ENCODE results near the gene NOS1AP.

The NOS1AP gene

DNA sequence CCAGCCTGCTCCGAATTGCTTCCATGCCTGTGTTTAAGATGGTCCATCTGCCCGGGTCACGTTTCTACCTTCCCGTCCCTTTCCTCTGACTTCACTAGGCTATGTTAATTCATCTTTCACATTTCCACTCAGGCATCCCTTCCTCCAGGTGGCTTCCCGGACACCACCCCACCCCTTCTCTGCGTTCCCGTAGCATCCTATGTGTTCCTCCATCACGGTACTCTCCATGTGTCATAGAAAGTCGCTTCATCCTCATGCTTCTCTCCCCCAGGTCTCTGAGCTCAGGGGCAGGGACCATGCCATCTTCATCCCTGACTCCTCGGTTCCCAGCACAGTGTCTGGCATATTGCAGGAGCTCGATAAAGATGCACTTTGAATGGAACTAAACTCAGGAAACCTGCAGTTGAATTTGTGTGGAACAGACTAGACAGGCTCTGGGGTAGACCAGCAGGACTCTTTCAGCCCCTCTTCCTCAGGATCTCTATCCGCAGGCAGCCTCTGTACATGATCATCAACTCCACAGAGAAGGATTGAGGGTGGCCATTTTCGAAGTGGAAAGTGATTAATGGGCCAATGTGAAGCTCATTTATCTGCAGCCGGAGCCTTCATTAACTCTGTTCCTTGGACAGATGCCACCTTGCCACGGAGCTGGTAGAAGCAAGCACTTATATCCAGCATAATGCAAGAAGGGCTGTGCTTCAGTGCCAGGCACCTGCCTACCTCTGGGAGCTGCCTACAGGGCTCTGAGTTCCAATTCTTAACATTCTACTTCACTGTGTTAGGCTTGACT is 321.1 kb downstream of the NOS1AP start:
- Histone ChIP-seq H3K4me1 (ENCODE audit: control insufficient read depth, insufficient read depth, low read length) (no peaks in the 10 kb centered on the region), H3K9me3 (ENCODE audit: control insufficient read depth, insufficient read depth, low read length) (no peaks in the 10 kb centered on the region), H3K36me3 (ENCODE audit: control insufficient read depth, insufficient read depth, low read length) (no peaks in the 10 kb centered on the region), H3K4me3 (ENCODE audit: low read length) (no peak overlapping the region), H3K27me3 (ENCODE audit: control insufficient read depth, insufficient read depth, low read length) (no peaks in the 10 kb centered on the region), H3K27ac (ENCODE audit: low read length) (no peak overlapping the region)
- DNase-seq (ENCODE audit: low read depth, low spot score), result no peak
- WGBS (ENCODE audit: insufficient coverage, insufficient read length), result no CpG with 5 or more reads among the region's 15 CpGs

DNA sequence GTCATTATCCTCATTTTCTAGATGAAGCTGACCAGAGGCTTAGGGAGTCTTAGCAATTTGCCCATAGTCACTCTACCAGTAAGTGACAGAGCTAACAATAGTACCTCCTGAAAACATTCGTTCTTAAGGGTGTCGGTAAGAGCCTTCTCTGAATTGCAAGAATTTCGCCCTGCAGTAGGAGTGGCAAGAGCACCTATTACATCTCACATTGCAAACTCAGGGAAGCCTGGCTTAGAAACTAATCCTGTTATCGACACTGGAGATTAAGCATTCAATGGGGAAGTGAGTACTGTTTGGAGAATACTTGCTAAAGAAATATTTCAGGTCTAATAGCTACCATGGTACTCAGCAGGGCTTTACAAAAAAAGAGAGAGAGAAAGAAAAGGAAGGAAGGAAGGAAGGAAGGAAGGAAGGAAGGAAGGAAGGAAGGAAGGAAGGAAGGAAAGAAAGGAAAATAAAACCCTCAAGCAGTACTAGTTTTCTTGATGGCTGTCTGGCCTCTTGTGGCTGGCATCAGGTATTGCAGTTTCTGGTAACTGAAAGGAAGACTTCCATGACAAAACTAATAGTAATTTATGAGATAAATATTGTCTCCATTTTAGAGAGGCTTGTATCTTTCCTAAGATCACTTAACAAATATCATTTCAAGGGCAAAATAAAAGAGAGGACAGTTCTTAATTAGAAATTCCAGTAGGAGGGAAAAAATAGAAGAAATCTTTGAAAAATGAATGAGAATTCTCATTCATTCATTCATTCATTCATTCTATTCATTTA is 322.5 kb downstream of the NOS1AP start:
- Histone ChIP-seq H3K4me3 (ENCODE audit: low read length) (no peak overlapping the region), H3K9me3 (ENCODE audit: control insufficient read depth, insufficient read depth, low read length) (no peaks in the 10 kb centered on the region), H3K36me3 (ENCODE audit: control insufficient read depth, insufficient read depth, low read length) (no peaks in the 10 kb centered on the region), H3K27me3 (ENCODE audit: control insufficient read depth, insufficient read depth, low read length) (no peaks in the 10 kb centered on the region), H3K4me1 (ENCODE audit: control insufficient read depth, insufficient read depth, low read length) (no peaks in the 10 kb centered on the region), H3K27ac (ENCODE audit: low read length) (no peak overlapping the region)
- DNase-seq (ENCODE audit: low read depth, low spot score), result no peak
- no CpG with 5 or more reads among the region's 4 CpGs for WGBS (ENCODE audit: insufficient coverage, insufficient read length)

DNA sequence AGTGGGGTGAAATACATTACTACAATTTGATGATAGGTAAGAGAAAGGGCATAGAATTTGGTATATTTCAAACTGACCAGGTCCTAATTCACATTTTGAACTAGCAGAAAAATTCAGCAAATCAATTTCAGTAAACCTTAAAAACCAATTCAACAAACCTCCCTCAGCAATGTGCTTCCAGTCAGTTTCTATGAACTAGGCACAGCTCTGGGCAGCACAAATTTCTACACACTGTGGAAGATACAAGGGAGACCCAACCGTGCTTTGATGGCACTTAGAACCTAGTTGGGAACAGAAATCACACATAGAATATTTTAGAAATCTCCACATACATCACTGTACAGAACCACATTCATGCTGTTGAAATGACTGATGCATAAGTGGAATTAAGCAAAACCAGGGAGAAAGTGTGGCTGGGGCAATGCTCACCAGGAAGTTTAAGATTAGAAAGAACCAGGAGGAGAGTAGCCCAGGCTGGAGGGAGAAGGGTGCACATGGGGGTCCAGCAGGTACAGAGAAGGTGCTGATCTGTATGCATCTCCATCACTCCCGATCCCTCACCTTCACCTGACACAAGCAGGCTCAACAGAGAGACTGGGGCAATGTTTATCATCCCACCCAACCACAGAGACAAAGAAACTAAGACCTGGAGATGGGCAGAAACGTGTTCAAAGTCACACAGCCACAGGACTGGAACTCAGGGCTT is 326.9 kb downstream of the NOS1AP start:
- Histone ChIP-seq H3K36me3 (ENCODE audit: control insufficient read depth, insufficient read depth, low read length) (no peaks in the 10 kb centered on the region), H3K27me3 (ENCODE audit: control insufficient read depth, insufficient read depth, low read length) (no peaks in the 10 kb centered on the region), H3K4me3 (ENCODE audit: low read length) (no peak overlapping the region), H3K9me3 (ENCODE audit: control insufficient read depth, insufficient read depth, low read length) (no peaks in the 10 kb centered on the region), H3K27ac (ENCODE audit: low read length) (no peak overlapping the region), H3K4me1 (ENCODE audit: control insufficient read depth, insufficient read depth, low read length) (peaks cover 4% of the 10 kb centered on the region; the same call in 1 of the 2 replicates)
- no CpG with 5 or more reads among the region's 3 CpGs for WGBS (ENCODE audit: insufficient coverage, insufficient read length)
- DNase-seq (ENCODE audit: low read depth, low spot score), result no peak

DNA sequence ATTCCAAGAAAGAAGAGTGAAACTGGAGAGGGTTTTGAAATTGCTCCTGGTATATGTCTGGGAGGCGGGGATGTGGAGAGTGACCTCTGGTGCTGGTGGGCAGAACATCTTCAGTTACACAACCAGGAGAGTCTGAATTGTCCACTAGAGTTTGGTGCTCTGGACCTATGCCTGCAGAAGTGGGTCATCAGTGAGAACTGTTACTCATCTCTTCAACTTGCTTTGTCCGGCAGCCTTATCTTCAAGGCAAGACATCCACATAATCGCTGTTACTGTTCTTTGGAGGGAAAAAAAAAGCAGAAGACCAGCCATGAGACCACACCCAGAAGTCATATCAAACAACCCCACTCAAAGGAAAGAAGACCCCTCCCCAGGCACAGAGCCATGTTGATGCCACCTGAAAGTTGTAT is 327.6 kb downstream of the NOS1AP start:
- no peaks in the 10 kb centered on the region for H3K27me3 ChIP-seq (ENCODE audit: control insufficient read depth, insufficient read depth, low read length)

DNA sequence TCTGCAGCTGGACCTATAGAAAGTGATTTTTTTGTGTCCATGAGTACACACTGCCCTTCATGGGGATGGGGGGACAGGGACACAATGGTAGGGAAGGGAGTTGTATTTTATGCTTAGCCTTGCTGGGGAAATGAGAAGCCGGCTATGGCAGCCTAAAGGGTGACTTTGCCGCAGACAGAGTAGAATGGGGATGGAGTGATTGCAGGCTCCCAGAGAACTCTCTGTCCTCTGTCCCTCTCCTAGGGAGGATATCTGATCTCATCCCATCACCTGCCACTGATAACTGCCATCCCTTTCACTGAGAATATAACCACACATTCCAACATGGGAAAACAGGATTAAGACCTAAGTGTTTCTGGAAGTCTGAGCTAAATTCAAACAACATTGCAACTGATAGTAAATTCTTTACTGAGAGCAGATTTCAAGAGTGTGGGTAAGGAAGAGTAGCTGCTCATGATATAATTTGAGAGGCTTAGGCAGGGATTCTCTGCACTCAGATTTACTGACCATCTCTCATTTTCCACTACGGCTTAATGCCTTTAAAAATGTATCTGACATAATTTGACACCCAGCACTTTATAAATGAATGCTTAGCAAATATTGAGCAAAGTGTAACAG is 328.6 kb downstream of the NOS1AP start:
- no peak overlapping the region for H3K4me3 ChIP-seq (ENCODE audit: low read length)
- no peaks in the 10 kb centered on the region for H3K27me3 ChIP-seq (ENCODE audit: control insufficient read depth, insufficient read depth, low read length)
- DNase-seq (ENCODE audit: low read depth, low spot score), result no peak
- H3K27ac ChIP-seq (ENCODE audit: low read length), result no peak overlapping the region
- no CpG with 5 or more reads among the region's 3 CpGs for WGBS (ENCODE audit: insufficient coverage, insufficient read length)
- H3K36me3 ChIP-seq (ENCODE audit: control insufficient read depth, insufficient read depth, low read length), result no peaks in the 10 kb centered on the region
- peaks cover 4% of the 10 kb centered on the region; the same call in 1 of the 2 replicates for H3K4me1 ChIP-seq (ENCODE audit: control insufficient read depth, insufficient read depth, low read length)
- H3K9me3 ChIP-seq (ENCODE audit: control insufficient read depth, insufficient read depth, low read length), result no peaks in the 10 kb centered on the region

More for the DNA sequence above, 327.6 kb downstream of the NOS1AP start:
- no peak overlapping the region for H3K27ac ChIP-seq (ENCODE audit: low read length)
- H3K4me3 ChIP-seq (ENCODE audit: low read length), result no peak overlapping the region
- WGBS (ENCODE audit: insufficient coverage, insufficient read length), result no CpG with 5 or more reads among the region's 3 CpGs
- H3K4me1 ChIP-seq (ENCODE audit: control insufficient read depth, insufficient read depth, low read length), result peaks cover 4% of the 10 kb centered on the region; the same call in 1 of the 2 replicates
- H3K36me3 ChIP-seq (ENCODE audit: control insufficient read depth, insufficient read depth, low read length), result no peaks in the 10 kb centered on the region
- no peaks in the 10 kb centered on the region for H3K9me3 ChIP-seq (ENCODE audit: control insufficient read depth, insufficient read depth, low read length)
- no peak for DNase-seq (ENCODE audit: low read depth, low spot score)

DNA sequence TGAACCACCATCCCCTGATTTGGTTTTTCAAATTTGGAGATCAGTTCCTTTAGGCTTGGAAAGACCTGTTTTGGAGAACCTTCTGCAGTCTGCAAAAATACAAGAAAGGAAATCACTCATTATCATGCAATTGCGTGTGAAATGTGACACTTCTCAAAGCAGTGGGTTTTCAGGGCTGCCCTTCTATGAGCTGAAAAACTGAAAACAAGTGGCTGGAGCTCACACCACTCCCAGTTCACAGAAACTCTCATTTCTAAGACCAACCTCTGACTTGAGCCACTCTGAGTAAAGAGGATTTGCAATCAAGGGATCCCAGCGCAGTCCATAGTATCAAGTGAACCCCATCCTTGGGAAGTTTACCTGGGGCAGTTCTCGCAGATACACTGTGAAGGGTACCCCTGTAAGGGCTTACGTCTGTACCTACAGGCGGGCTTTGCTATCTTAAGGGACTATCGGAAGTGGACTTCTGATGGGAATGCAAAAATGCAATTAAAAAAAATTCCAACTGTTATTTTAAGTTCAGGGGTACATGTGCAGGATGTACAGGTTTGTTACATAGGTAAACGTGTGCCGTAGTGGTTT is 329.6 kb downstream of the NOS1AP start:
- Histone ChIP-seq H3K4me3 (ENCODE audit: low read length) (no peak overlapping the region), H3K27ac (ENCODE audit: low read length) (no peak overlapping the region), H3K36me3 (ENCODE audit: control insufficient read depth, insufficient read depth, low read length) (no peaks in the 10 kb centered on the region), H3K27me3 (ENCODE audit: control insufficient read depth, insufficient read depth, low read length) (no peaks in the 10 kb centered on the region), H3K9me3 (ENCODE audit: control insufficient read depth, insufficient read depth, low read length) (no peaks in the 10 kb centered on the region), H3K4me1 (ENCODE audit: control insufficient read depth, insufficient read depth, low read length) (peaks cover 4% of the 10 kb centered on the region; the same call in 1 of the 2 replicates)
- no CpG with 5 or more reads among the region's 8 CpGs for WGBS (ENCODE audit: insufficient coverage, insufficient read length)
- DNase-seq (ENCODE audit: low read depth, low spot score), result no peak

DNA sequence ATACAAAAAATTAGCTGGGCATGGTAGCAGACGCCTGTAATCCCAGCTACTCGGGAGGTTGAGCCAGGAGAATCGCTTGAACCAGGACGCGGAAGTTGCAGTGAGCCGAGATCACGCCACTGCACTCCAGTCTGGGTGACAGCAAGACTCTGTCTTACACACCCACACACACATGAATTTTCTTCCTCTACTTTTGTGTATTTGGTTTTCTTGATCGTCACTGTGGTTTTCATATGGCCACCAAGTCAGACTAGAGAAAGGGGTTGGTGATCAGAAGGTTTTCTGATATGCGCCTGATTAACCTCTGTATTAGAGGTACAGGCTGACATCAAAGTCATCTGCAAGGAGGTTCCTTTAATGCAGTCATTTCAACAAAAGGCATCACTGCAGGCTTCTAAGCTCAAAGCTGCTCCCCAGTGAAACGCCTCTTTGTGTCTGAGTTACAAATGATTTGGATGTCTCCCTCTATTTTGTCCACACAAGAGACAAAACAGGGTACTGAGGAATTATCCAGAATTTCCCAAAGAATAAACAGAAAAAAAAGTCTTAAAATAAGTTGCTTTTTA is 331.4 kb downstream of the NOS1AP start:
- H3K27me3 ChIP-seq (ENCODE audit: control insufficient read depth, insufficient read depth, low read length), result no peaks in the 10 kb centered on the region
- H3K9me3 ChIP-seq (ENCODE audit: control insufficient read depth, insufficient read depth, low read length), result no peaks in the 10 kb centered on the region
- H3K27ac ChIP-seq (ENCODE audit: low read length), result no peak overlapping the region
- H3K4me3 ChIP-seq (ENCODE audit: low read length), result no peak overlapping the region
- peaks cover 4% of the 10 kb centered on the region; the same call in 1 of the 2 replicates for H3K4me1 ChIP-seq (ENCODE audit: control insufficient read depth, insufficient read depth, low read length)
- DNase-seq (ENCODE audit: low read depth, low spot score), result no peak
- no CpG with 5 or more reads among the region's 10 CpGs for WGBS (ENCODE audit: insufficient coverage, insufficient read length)
- no peaks in the 10 kb centered on the region for H3K36me3 ChIP-seq (ENCODE audit: control insufficient read depth, insufficient read depth, low read length)

DNA sequence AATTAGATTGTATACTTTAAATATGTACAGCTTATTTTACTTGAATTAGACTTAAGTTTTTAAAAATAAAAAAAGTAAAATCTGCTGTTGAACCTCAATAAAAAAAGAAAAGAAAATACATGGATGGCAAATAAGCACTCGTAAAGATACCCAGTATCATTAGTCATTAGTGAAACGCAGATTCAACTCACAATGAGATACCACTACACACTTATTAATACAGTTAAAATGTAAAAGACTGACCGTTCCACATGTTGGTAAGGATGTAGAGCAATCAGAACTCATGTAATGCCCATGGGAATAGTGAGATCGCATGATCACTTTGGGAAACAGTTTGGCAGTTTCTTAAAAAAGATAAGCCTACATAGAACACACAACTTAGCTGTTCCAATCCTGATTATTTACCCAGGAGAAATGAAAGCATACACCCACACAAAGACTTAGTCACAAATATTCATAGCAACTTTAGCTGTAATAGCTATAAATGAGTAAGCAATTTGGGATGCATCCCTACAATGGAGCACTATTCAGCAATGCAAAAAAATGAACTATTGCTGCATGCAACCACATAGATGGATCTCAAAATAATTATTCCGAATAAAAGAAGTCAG is 335.2 kb downstream of the NOS1AP start:
- H3K4me3 ChIP-seq (ENCODE audit: low read length), result no peak overlapping the region
- H3K36me3 ChIP-seq (ENCODE audit: control insufficient read depth, insufficient read depth, low read length), result no peaks in the 10 kb centered on the region
- WGBS (ENCODE audit: insufficient coverage, insufficient read length), result no CpG with 5 or more reads among the region's 5 CpGs

DNA sequence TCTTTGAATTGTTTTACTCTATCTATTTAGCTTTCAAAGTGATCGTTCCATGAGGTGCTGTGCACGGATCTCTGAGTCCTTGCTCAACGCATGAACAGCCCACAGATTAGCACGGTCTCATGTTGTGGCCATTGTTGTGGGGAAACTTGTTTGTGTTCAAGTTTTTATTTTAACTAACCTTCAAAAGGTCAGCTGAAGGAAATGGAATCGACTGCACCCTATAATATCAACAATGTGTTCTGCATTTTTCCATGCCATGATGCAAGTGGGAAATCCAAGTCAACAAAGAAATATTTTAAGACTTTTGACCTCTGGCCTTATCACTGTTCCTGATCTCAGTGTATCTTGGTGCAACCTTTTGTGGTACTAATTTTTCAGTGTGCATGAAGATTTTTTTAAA is 336.3 kb downstream of the NOS1AP start:
- Histone ChIP-seq H3K4me3 (ENCODE audit: low read length) (no peak overlapping the region), H3K36me3 (ENCODE audit: control insufficient read depth, insufficient read depth, low read length) (no peaks in the 10 kb centered on the region), H3K27ac (ENCODE audit: low read length) (no peak overlapping the region), H3K4me1 (ENCODE audit: control insufficient read depth, insufficient read depth, low read length) (no peaks in the 10 kb centered on the region), H3K9me3 (ENCODE audit: control insufficient read depth, insufficient read depth, low read length) (no peaks in the 10 kb centered on the region), H3K27me3 (ENCODE audit: control insufficient read depth, insufficient read depth, low read length) (no peaks in the 10 kb centered on the region)
- no CpG with 5 or more reads among the region's 5 CpGs for WGBS (ENCODE audit: insufficient coverage, insufficient read length)
- no peak for DNase-seq (ENCODE audit: low read depth, low spot score)

More for the DNA sequence above, 335.2 kb downstream of the NOS1AP start:
- H3K4me1 ChIP-seq (ENCODE audit: control insufficient read depth, insufficient read depth, low read length), result no peaks in the 10 kb centered on the region
- no peak for DNase-seq (ENCODE audit: low read depth, low spot score)
- H3K9me3 ChIP-seq (ENCODE audit: control insufficient read depth, insufficient read depth, low read length), result no peaks in the 10 kb centered on the region
- no peaks in the 10 kb centered on the region for H3K27me3 ChIP-seq (ENCODE audit: control insufficient read depth, insufficient read depth, low read length)
- H3K27ac ChIP-seq (ENCODE audit: low read length), result no peak overlapping the region

Measured in iPS DF 6.9 (cell line).